Measurements from ENCODE around the gene COL23A1. TPM values are rescaled to one million over a fixed set of nuclear protein-coding genes. Genes with fewer than 3 reads are reported as not detected.

The COL23A1 gene
- total RNA-seq, 1 experiment from 2014 or later: not detected

DNA sequence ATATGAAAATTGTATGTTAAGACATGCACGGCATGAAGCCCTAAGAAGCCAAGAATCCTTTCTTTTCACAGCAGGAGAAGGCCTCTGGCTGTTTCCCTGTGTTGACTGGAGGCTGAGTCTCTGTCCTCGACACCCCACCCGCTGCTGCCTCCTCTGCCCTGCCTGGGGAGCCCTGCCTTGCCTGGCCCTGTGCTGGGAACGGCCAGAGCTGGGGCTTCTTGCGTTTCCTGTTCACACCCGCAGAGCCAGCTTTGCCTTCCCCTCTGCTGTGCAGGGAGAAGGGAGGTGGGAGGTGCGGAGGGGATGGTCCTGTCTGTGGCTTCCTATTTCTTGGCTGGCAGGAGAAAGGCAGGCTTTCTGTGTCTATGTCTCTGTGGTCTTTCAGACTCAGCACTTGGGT, 396.2 kb downstream of the COL23A1 start:
- POLR2A ChIA-PET (ENCODE audit: low non-redundant PET): no interaction called here
- TF ChIP-seq, protein P1, sequence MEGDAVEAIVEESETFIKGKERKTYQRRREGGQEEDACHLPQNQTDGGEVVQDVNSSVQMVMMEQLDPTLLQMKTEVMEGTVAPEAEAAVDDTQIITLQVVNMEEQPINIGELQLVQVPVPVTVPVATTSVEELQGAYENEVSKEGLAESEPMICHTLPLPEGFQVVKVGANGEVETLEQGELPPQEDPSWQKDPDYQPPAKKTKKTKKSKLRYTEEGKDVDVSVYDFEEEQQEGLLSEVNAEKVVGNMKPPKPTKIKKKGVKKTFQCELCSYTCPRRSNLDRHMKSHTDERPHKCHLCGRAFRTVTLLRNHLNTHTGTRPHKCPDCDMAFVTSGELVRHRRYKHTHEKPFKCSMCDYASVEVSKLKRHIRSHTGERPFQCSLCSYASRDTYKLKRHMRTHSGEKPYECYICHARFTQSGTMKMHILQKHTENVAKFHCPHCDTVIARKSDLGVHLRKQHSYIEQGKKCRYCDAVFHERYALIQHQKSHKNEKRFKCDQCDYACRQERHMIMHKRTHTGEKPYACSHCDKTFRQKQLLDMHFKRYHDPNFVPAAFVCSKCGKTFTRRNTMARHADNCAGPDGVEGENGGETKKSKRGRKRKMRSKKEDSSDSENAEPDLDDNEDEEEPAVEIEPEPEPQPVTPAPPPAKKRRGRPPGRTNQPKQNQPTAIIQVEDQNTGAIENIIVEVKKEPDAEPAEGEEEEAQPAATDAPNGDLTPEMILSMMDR (conservative IDR thresholded peaks at IDR 0.05; ENCODE audit: low read depth, low read length): no peak
- no peak for TF ChIP-seq EZH2 (IDR thresholded peaks at IDR 0.05; ENCODE audit: borderline replicate concordance, low read depth, low read length, poor library complexity, severe bottlenecking)
- H3K4me1 ChIP-seq (ENCODE audit: insufficient read depth, low read length, poor library complexity, severe bottlenecking): no peaks in the 10 kb centered on the region

DNA sequence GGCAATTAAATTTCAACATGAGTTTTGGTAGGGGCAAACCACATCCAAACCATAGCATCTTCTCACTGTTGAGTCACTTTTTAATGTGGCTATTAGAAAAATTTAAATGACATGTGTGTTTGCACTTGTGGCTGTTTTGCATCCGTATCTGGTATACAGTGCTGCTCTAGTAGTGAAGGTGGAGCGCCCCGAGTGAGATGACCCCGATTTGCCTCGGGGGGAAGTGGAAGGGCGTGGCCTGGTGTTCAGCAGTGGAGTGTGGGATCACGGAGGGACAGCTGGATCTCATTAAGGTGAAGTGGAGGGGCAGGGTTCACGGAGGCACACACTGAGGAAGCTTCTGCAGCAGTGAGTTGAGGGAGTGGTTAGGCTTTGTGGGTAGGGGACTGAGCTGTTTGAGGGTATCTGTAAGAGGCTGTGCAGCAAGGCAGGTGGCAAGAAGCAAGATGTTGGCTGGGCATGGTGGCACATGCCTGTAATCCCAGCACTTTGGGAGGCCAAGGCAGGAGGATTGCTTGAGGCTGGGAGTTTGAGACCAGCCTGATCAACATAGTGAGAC, 396.9 kb downstream of the COL23A1 start:
- Histone ChIP-seq H3K4me1 (ENCODE audit: insufficient read depth, low read length, poor library complexity, severe bottlenecking) (no peaks in the 10 kb centered on the region), H3K4me3 (ENCODE audit: low read depth, low read length, poor library complexity, severe bottlenecking) (no peak overlapping the region), H3K27me3 (replicated peaks; ENCODE audit: insufficient read depth, low read depth, low read length, poor library complexity) (no peaks in the 10 kb centered on the region), H3K27ac (ENCODE audit: low read depth, low read length, poor library complexity, severe bottlenecking) (no peak overlapping the region), H3K36me3 (ENCODE audit: insufficient read depth, low read length, poor library complexity, severe bottlenecking) (no peaks in the 10 kb centered on the region), H3K9me3 (ENCODE audit: low read depth, low read length, poor library complexity, severe bottlenecking) (no peaks in the 10 kb centered on the region)
- no TSS peak for BruUV-seq (replicated peaks)
- ChIA-PET POLR2A (ENCODE audit: low non-redundant PET) (no interaction called here), CTCF (interaction anchor here (0.6 kb wide), 1 partner anchor 24 kb away, joined by 6 read pairs; no protein-coding TSS in a partner anchor)
- DNase-seq (ENCODE audit: low spot score): no peak
- TF ChIP-seq EZH2 (IDR thresholded peaks at IDR 0.05; ENCODE audit: borderline replicate concordance, low read depth, low read length, poor library complexity, severe bottlenecking): no peak
- TF ChIP-seq, protein P1 (conservative IDR thresholded peaks at IDR 0.05; ENCODE audit: low read depth, low read length): no peak
- intact Hi-C loops (cut with micrococcal nuclease; ENCODE audit: unreplicated experiment): no loop called here

More for the DNA sequence above, 396.2 kb downstream of the COL23A1 start:
- no peak for DNase-seq (ENCODE audit: low spot score)
- H3K36me3 ChIP-seq (ENCODE audit: insufficient read depth, low read length, poor library complexity, severe bottlenecking): no peaks in the 10 kb centered on the region
- H3K27me3 ChIP-seq (replicated peaks; ENCODE audit: insufficient read depth, low read depth, low read length, poor library complexity): no peaks in the 10 kb centered on the region
- intact Hi-C loops (cut with micrococcal nuclease; ENCODE audit: unreplicated experiment): no loop called here
- H3K27ac ChIP-seq (ENCODE audit: low read depth, low read length, poor library complexity, severe bottlenecking): no peak overlapping the region
- CTCF ChIA-PET: no interaction called here
- H3K9me3 ChIP-seq (ENCODE audit: low read depth, low read length, poor library complexity, severe bottlenecking): no peaks in the 10 kb centered on the region
- BruUV-seq (replicated peaks): no TSS peak
- no peak overlapping the region for H3K4me3 ChIP-seq (ENCODE audit: low read depth, low read length, poor library complexity, severe bottlenecking)

DNA sequence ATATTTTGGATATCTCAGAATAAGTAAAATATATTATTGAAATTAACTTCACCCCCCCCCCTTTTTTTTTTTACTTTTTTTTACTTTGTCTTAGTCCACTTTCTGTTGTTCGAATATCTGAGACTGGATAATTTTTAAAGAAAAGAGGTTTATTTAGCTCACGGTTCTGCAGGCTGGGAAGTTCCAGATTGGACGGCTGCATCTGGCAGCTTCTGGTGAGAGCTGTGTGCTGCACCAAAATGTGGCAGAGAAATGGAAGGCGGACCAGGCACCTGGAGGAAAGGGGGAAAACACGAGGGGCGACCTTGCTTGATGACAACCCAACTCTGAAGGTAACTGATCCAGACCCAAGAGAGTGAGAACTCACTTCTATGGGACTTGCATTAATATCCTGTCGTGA, 397.4 kb downstream of the COL23A1 start:
- Histone ChIP-seq H3K27ac (ENCODE audit: low read depth, low read length, poor library complexity, severe bottlenecking) (no peak overlapping the region), H3K4me1 (ENCODE audit: insufficient read depth, low read length, poor library complexity, severe bottlenecking) (no peaks in the 10 kb centered on the region), H3K9me3 (ENCODE audit: low read depth, low read length, poor library complexity, severe bottlenecking) (no peaks in the 10 kb centered on the region), H3K4me3 (ENCODE audit: low read depth, low read length, poor library complexity, severe bottlenecking) (no peak overlapping the region), H3K36me3 (ENCODE audit: insufficient read depth, low read length, poor library complexity, severe bottlenecking) (no peaks in the 10 kb centered on the region), H3K27me3 (replicated peaks; ENCODE audit: insufficient read depth, low read depth, low read length, poor library complexity) (no peaks in the 10 kb centered on the region)
- DNase-seq (ENCODE audit: low spot score): no peak
- no peak for TF ChIP-seq EZH2 (IDR thresholded peaks at IDR 0.05; ENCODE audit: borderline replicate concordance, low read depth, low read length, poor library complexity, severe bottlenecking)
- TF ChIP-seq, protein P1 (conservative IDR thresholded peaks at IDR 0.05; ENCODE audit: low read depth, low read length): no peak
- ChIA-PET POLR2A (ENCODE audit: low non-redundant PET) (no interaction called here), CTCF (interaction anchor here (0.6 kb wide), 1 partner anchor 25 kb away, joined by 6 read pairs; no protein-coding TSS in a partner anchor)
- intact Hi-C loops (cut with micrococcal nuclease; ENCODE audit: unreplicated experiment): no loop called here
- no TSS peak for BruUV-seq (replicated peaks)
